OCI-M1 (cell line): ENCODE results near the gene SNX11.

Source experiments
- DNase-seq: peaks from one replicate; lab custom pipeline; 2025; lab: John Stamatoyannopoulos, UW

Gene SNX11

GRCh38 chr17:48100160-48100559 lies 7.4 kb upstream of the SNX11 start:
- DNase-seq: no peak

- peak; percentile 71 for DNase-seq
These were observed 7.0 kb upstream of the SNX11 start for GRCh38 chr17:48100591-48101011.

GRCh38 chr17:48101012-48101720 lies 6.4 kb upstream of the SNX11 start, which contains the start of gene CBX1:
Gene CBX1 (minus strand): TSS chr17:48101478. CDS start chr17:48077004, 24,474 bp downstream.
- peak; percentile 98 for DNase-seq

GRCh38 chr17:48102043-48102750 lies 5.4 kb upstream of the SNX11 start:
- no peak for DNase-seq

- DNase-seq: peak; percentile 25
These were observed 4.5 kb upstream of the SNX11 start for GRCh38 chr17:48102798-48103715.

GRCh38 chr17:48104440-48104839 lies 3.1 kb upstream of the SNX11 start:
- DNase-seq: no peak

- no peak for DNase-seq
These were observed 797 bp upstream of the SNX11 start for GRCh38 chr17:48106802-48107136.

GRCh38 chr17:48110761-48111160 lies 3.2 kb downstream of the SNX11 start:
- DNase-seq: no peak

GRCh38 chr17:48111937-48112241 lies 4.3 kb downstream of the SNX11 start:
- DNase-seq: no peak

- no peak for DNase-seq
These were observed 5.7 kb downstream of the SNX11 start for GRCh38 chr17:48113201-48113676.

GRCh38 chr17:48121923-48122664 lies 14.5 kb downstream of the SNX11 start:
- DNase-seq: no peak

GRCh38 chr17:48122665-48123045 lies 15.1 kb downstream of the SNX11 start:
- DNase-seq: no peak

- DNase-seq: no peak
These were observed 15.5 kb downstream of the SNX11 start for GRCh38 chr17:48123111-48123510.

- DNase-seq: no peak
These were observed 16.3 kb downstream of the SNX11 start for GRCh38 chr17:48123776-48124388.

GRCh38 chr17:48125829-48126531 lies 18.4 kb downstream of the SNX11 start:
- DNase-seq: no peak

GRCh38 chr17:48126532-48126850 lies 18.9 kb downstream of the SNX11 start:
- DNase-seq: no peak

GRCh38 chr17:48127371-48128051 lies 19.9 kb downstream of the SNX11 start:
- no peak for DNase-seq

GRCh38 chr17:48128400-48128799 lies 20.8 kb downstream of the SNX11 start:
- DNase-seq: no peak

GRCh38 chr17:48129981-48130380 lies 22.4 kb downstream of the SNX11 start:
- DNase-seq: no peak

- DNase-seq: peak; percentile 86
These were observed 23.8 kb downstream of the SNX11 start for GRCh38 chr17:48131216-48131824.
